Stimulated activated CD4-positive, alpha-beta T cell treated with anti-CD3 and anti-CD28 coated beads, Interleukin-4, amount 100 ng/mL, for 48 hours (primary cell): ENCODE measurements around the gene ANK2.

Source experiments
- DNase-seq, 2 donors: peaks; one replicate each; pipeline ENCODE4 v3.0.0-alpha.2; 2020; ENCODE audit warnings: low read depth in 2 of 2

ANK2 gene

DNA sequence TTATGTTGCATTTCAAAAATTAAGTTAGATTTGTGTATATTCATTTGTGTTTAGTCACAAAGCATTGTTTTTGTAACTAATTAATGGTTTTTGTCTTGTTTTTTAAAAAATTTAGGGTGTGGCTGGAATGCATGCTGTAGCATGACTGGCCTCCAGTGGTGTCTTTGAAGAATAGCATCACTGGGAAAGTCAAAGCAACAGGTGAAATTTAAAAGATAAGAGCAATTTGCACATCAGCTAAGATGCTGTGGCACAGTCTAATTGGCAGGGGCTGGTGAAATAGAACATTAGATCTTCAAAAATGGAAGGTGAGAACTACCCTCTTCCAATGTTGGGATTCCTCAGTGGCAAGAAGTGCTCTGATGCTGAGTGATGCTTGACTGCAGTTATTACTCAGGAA is 45.3 kb downstream of the ANK2 start:
- DNase-seq, result no peak

DNA sequence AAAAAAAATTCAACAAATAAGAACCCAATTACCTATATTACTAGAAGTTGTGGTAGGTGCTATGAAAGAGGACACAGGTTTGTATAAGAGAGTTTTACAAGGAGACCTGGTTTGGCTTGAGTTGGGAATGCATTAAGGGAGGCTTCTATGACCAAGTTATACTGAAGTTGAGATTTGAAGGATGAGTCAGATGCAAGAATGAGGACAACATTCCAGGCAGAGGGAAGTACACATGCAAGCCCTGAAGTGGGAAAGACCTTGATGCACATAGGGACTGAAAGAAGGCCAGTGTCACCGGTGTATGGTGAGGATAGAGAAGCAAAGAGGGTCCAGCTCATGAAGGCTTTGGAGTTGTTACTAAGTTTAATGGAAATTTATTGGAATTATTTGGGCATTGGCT is 52.2 kb downstream of the ANK2 start:
- no peak for DNase-seq

DNA sequence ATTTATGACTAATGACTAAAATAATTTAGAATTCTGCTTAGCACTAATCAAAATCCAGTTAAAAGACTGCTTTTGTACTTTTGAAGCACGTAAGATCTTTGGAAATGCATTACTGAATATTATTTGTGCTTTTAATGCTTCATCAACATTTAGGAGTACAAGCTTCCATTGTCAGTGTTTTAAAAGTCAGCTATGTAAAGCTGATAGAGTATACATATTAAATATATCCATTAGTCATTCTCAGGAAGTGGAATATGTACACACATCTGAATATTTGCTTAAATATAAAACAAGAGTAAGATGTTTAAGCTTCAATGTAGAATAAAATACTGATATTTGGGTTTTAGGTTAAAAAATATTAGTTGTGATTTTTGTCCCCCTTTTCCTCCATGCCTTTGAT is 54.1 kb downstream of the ANK2 start:
- DNase-seq, result no peak

DNA sequence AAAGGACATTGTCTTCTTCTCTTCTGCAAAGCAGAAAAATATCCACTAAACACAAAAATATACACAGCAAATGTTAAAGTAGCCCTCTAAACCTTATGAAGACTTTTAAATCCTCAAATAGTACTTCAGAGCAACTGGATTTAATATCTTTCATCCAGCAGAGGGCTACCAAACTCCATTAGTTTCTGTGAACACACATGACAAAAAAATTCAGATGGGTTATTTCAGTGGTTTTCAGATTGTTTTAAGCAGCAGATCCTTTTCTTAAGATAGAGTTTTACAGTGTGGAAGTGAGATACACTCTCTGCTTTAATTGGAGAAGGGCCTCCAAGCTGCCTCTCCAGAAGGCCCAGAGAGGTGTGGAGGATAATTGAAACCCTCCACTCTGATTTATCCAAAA is 56.7 kb downstream of the ANK2 start:
- DNase-seq, result no peak

DNA sequence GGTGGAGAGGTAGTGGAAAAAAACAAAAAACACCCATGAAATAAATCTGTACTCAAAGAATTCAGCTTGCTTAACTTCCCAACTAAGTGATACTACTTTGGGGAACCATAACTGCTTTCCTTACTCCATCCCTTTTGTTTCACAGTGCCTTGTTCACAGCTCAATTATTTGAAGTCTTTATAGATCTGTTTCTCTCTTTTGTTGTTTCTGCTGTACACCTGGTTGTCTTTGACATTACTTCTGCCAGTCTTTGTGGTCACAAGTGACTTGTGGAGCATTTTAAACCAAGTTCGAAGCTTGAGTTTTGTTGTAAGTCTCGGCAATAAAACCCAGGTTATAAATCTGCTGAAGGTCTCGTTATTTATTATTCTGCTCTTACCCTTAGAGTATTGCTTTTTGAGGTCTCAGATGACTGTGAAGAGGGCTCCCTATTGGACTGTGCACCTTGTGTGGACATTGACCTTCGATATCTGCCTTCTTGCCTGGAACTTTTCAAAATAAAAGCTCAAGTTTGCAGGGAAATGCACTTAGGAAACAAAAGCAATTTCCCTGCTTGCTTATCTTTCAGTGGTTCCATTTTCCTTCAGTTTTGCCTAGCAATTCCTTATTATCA is 59.8 kb downstream of the ANK2 start:
- DNase-seq, result no peak

DNA sequence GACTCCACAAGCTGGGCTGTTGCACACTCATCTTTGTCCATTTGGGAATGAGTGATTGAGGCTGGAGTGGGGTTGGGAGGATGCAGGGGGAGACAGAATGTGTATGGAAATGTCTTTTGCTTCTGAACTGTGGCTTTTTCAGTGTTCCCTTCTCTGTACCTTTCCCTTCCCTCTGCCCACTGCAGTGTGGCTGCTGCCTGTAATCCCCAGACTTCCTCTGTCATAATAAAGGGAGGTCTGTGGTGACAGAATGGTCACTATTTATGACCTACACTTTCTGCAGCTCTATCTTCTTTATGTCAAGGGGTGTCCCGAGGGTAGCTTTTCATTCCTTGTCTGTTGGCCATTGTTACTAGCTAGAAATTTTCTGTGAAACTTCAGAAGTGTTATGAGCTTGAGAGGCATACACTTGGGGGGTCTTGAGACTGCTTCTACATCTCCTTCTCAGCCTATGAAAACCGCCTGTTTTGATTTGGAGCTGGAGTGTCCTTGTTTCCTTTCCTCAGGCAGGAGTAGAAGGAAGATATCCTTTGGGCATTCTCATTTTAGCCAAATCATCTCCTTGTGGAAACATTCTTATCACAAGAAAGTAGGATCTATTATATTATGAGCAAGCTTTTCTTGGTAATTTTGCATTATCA is 63.0 kb downstream of the ANK2 start:
- no peak for DNase-seq

DNA sequence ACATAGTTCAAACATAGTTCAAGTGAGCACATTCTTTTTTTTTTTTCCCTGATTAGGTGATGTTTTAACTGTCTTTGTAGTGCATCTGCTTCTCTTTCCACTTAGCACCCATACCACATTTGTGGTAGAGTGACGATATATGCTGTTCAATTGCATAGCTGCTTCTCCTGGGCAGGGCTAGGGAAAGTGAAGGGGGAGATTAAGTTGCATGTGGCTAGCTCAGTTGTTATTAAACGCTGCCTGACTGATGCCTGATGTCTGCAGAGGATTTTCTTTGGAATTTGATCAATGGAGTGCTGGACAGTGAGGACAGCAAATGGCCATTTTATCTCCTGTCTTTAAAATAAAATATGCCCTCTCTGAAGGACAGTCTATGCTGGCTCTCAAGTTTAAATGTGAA is 63.7 kb downstream of the ANK2 start:
- DNase-seq, result no peak

DNA sequence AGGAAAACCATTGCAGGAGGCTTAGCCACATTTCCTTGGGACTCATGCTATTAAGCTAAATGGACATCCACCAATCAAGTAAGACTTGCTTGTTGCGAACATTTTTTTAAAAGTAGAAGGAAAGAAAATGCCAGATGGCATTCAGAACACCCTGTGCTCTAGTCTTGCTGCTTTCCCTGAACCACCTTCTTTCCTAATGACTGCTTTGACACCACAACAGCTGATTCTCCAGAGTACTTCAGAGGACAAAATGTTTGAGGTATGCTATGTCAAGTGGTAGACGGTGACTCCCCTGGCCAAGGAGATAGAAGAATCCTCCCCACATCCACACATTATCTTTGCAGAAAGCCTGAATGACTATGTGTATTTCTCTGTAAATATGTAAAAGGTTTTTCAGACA is 65.4 kb downstream of the ANK2 start:
- no peak for DNase-seq

DNA sequence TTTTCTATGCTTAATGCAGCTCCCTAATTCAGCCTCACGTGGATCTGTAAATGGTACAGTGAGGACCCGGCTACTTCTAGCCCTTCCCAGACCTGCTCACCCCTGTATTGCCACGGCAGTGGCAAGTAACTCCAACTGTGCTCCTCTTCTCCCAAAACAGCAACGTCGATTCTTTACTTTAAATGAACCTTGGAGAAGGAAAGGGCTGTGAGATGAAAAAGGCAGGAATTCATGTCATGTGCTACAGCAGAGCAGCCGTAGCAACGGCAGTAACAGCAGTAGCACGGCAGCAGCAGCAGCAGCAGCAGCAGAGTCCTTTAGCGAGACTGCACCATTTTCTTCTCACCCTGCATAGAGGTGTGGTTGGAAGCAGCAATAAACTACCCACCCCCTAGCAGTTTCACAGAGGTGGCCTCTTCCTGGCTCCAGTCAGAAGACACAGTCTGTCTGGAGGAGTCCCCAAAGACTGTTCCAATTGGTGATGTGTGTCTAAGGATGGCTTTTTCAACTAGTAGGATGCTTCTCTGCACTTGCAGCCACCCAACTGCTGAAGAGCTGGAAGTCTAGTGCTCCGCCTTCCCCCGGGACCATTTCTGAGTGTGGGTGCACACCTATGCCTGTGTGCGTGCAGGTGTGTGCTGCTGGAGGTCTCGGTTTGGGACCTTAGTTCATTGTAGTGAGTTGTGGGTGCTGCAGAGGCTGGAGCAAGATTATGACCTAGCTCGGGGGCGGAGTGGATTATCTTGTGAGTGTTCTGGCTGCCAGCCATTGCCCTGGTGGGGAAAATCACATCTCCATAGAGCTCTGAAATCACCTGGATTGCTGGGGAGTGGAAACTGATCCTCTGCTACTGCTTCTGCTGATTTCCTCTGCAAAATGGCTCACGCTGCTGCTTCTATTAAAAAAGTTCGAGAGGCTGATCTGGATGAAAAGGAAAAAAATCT is 67.2 kb downstream of the ANK2 start:
- no peak for DNase-seq

DNA sequence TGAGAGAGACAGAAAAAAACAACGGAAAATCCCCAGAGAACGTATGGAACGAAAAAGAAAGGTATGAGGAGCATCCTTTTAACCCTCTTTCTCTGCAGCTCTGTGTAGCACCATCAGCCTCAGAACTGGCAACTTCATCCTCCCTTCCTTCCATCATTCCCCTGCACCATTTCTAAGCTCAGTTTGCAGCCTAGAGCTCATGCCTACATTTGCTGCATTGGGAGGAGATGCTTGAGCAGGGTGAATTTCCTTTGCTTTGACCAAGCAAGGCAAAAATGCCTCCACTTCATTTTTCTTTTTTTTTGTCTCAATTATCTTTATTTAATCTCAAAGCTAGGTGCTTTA is 67.9 kb downstream of the ANK2 start:
- DNase-seq, result no peak

DNA sequence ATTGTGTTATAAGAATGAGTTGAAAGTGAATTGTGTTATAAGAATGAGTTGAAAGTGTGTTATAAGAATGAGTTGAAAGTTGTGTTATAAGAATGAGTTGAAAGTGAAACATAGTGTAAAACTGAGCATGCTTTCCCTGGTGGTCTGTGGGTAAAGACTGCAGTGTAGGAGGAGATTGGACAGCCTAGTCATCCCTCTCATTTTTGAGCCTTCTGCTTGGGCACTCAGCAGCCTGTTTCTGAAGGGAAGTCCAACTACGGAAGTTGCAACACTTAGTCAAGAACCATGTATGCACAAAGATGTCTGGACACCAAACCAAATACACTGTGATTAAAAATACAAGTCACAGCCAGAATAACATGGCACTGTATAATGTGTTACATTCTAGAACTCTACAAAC is 72.6 kb downstream of the ANK2 start:
- no peak for DNase-seq

DNA sequence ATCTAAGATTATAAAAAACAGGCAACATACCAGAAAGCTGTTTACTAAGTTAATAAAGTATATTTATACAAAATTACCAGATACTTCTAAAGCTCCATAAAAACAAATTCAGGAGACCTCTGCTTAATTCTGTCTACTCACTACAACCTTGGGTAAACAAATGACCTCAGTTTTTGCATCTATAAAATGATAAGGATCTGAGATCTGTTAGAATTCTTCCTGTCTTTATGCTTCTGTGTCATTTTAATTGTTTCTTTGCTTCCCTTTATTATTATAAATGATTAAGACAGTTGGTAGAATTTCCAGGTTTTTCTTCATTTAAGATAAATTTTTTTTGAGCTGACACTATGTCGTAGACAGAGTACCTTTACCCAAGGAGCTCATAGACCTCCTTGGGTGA is 76.0 kb downstream of the ANK2 start:
- DNase-seq, result no peak

DNA sequence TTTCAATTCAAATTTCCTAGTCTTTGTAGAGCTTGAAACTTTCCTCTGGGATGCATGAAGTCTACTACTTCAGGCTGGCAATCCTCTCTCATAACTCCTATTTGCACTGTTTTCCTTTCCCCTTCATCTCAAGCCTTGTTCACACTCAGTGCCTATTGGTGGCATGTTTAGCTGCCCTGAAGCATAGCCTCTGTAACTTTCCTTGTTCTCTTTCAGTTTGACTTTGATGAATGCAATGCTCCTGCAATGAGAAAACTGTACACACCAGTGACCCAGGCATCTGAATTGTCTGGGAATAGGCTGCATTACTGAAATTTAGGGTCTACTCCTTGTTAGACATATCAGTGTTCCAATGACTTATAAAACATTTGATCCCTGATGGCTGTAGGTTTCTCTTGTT is 81.7 kb downstream of the ANK2 start:
- DNase-seq, result no peak

DNA sequence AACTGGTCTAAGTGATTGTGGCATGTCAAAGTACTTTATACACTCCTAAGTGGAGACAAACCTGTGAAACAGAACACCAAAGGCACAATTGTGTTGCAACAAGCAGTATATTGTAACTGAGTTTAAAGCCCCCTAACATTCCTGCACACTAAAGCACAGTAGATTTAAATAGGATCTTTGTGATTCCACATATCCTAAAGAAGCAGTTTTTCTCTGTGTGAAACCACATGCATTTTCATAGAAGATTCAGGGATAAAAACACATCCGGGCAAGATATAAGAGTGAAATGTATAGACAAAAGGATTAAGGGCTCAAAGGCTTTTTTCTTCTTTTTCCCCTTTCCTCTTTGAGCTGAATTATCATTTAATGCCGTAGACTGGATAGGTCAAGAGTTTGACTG is 82.2 kb downstream of the ANK2 start:
- no peak for DNase-seq

DNA sequence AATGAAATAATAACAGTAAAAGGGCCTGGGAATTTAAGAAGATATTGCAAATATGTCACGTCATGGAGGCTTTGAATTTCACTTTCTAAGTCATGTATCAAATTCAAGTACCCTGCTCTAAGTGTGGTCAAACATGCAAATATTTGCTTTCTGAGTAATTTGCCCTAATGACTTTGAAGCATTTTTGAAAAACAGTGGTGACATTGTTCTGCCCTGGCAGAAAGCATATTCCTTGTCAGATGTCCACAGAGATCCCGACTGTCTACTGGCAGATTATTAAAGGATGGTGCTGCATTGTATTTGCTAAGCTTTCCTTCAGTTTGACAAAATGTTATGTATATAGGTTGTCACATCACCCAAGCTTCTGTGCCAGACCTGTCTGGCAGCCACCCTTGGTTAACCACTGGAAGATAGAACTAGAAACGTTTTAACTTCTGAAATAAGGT is 92.5 kb downstream of the ANK2 start:
- no peak for DNase-seq

DNA sequence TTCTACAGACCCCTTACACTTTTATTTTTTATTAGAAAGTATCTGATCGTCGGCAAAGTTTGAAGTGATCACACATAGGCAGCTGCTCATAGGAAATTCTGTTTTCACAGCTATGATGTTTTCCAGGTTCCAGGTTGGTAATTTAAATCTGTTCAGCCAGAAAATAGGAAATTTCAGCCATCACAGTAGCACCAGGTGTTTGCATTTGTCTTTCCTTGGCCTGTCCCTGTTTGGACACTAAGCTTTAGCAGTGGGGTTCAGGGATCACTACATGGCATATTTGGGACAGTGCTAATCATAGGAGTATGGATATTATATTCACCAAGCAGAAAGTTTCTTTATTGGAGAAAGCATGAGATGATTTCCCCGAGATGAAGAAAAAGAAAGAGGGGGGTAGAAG is 92.9 kb downstream of the ANK2 start:
- DNase-seq, result no peak

DNA sequence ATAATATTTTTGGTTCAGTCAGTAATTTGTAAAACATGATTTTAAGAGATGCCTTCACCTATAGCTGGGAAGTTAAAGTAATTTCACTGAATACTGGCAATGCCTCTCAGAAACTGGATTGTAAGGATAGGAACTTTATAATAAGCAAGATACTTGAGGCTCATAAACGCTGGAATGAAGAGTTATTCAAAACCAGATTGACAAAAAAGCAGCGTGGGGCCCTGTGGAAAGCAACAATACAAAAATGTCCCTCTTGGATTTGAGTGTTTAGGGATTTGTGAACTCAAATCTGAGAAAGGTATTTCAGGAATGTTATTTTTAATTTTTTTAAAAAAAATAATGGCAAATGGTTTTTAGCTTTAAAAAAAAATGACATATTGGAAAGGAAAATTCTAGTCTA is 94.6 kb downstream of the ANK2 start:
- DNase-seq, result no peak

DNA sequence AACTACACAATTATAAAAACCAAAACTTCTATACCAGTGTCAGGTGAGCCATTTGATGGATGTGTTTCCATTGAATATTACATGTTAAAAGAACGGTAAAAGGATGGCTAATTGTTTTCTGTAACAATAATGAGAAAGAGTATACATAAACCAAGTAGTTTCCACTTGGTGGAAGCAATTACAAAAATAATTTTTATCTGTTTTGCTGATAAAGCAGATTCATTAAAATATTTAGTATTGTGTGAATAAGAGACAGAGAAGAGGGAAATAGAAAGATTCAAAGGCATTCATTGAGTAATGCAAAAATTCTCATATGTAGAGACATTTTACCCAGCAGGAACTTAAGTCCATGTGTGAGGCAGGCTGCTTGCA is 95.7 kb downstream of the ANK2 start:
- no peak for DNase-seq

DNA sequence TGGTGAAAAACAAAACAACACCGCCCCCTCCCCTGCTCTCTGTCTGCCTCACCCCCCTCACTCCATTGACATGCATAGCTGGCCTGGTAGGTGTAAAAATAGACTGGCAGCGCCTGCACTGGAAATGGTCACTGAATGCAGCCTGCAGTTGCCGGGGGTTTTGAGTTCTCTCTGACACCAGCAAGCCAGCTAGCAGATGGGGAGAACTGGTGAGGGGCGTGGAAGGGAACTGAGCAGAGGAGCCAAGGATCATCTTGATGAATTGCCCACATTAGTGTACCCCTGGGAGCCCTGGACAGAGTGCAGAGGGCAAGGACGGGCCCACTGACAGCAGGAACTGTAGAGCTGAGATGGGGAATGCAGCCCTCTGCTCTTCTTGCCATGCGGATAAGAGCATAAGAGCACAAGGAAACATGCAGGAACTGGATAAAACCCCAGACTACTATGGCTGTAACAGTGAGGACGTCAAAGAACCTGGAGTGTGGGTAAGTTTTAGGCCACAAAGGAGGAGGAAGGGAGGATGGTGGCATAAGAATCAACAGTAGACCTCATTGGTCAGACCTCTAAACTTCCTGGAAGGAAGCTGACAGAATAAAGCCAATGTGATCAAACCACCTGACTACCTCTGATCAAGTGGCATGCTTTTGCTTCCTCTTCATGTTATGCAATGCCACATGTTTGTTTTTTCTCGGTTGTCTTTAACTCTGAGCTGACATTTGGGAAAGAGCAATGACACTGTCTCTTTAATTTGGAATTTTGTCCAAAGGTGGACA is 96.3 kb downstream of the ANK2 start:
- DNase-seq, result no peak

DNA sequence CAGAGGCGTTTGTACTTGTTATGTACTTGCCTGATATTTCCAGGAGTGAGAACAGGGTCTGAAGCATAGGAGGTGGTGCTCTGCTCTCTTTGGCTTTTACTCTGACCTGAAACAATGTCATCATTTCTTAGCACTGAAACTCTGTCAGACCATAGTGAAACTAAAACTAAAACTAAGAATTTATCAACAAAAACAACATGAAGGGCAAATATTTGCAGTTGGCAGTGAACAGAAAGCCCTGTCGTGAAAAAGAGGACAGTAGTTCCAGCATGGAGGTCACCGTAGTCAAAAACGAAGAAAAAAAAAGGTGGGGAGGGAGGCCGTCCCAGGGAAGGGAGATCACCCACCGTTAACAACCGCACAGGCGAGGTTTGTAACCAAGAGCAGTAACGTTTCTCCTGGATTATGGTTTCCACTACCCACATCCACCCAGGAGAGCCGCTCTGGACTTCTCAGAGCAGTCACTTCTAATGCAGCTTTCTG is 97.5 kb downstream of the ANK2 start:
- no peak for DNase-seq

DNA sequence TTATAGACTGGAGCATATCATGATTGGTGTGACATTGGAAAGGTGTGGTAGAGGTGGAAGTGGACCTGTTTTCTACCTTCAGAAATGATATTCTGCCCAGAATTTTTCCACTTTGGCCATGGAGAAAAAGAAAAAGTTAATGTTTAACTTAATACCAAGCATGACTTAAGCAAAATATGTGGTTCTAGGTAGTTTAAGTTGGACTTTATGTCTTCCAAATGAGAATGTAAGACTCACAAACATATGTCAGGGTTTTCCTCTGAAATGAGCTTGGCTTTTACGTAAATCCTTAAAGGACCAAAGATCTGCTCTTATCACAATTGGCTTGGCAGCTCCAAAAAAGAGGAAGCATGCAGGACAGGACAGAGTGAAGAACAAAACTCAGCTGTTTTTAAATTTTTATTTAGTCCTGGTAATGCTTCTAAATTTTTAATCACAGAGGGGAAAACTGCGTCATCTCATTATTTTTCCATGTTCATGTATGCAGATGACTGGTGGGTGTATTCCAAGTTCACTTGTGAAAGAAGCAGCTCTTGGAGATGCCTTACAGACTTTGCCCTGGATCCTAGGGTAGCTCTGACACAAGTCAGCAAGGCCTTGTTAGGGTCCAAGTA is 98.2 kb downstream of the ANK2 start:
- DNase-seq, result no peak

DNA sequence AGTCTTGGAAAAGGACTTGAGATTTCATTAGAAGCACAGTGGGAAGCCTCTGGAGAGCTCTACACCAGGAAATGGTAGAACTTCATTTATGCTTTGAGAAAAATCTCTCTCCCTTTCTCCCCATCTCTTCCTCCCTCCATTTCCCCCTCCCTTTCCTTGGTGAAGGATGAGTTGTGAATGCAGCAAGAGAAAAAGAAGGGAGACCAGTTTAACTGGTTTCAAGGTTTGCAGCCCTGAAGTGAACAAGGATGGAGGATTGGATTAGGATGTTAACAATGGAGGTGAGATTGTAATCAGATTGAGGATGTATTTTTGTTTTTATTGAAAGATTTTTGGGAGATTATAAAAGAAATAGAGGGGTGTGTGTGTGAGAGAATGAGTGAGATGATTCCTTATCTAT is 99.5 kb downstream of the ANK2 start:
- DNase-seq, result no peak
